Dermis microvascular lymphatic vessel endothelial cell (primary cell): ENCODE results near the gene ZFYVE28. TPM values are rescaled to one million over a fixed set of nuclear protein-coding genes. Genes with fewer than 3 reads are reported as not detected.

Source experiments
- DNase-seq, 2 donors: peaks; one replicate each; pipeline versions ENCODE4 v3.0.0 to v3.0.0-alpha.2; 2010; ENCODE audit warnings: low read depth in 2 of 2
- total RNA-seq: library from RNA; depleted of rRNA; stranded (reverse); fragments of >200 nt; gene quantifications from 2 replicates; pipeline ENCODE4 v1.2.1, GENCODE V29; 2014

ZFYVE28 gene
- total RNA-seq, 1 donor from 2014 or later: 1.8 TPM

- no peak for DNase-seq
Measured at GRCh38 chr4:2273221-2273620, 145.2 kb downstream of the ZFYVE28 start.

GRCh38 chr4:2272828-2273120 is 145.7 kb downstream of the ZFYVE28 start:
- DNase-seq: no peak

GRCh38 chr4:2272026-2272827 is 146.2 kb downstream of the ZFYVE28 start:
- no peak for DNase-seq

GRCh38 chr4:2271279-2272025 is 147.0 kb downstream of the ZFYVE28 start:
- DNase-seq: no peak

- DNase-seq: no peak
Measured at GRCh38 chr4:2270341-2271165, 147.9 kb downstream of the ZFYVE28 start.

GRCh38 chr4:2269618-2270163 is 148.8 kb downstream of the ZFYVE28 start:
- no peak for DNase-seq

- no peak for DNase-seq
Measured at GRCh38 chr4:2269206-2269531, 149.3 kb downstream of the ZFYVE28 start.

- no peak for DNase-seq
Measured at GRCh38 chr4:2268357-2269205, 149.9 kb downstream of the ZFYVE28 start.

- DNase-seq: no peak
Measured at GRCh38 chr4:2267841-2268240, 150.6 kb downstream of the ZFYVE28 start.

- no peak for DNase-seq
Measured at GRCh38 chr4:2267320-2267811, 151.1 kb downstream of the ZFYVE28 start.

- DNase-seq: no peak
Measured at GRCh38 chr4:2266821-2267220, 151.6 kb downstream of the ZFYVE28 start.

- no peak for DNase-seq
Measured at GRCh38 chr4:2266181-2266580, 152.3 kb downstream of the ZFYVE28 start.

- DNase-seq: no peak
Measured at GRCh38 chr4:2265113-2266110, 153.0 kb downstream of the ZFYVE28 start.

GRCh38 chr4:2264481-2265041 is 153.9 kb downstream of the ZFYVE28 start:
- DNase-seq: no peak

GRCh38 chr4:2263926-2264321 is 154.5 kb downstream of the ZFYVE28 start:
- DNase-seq: no peak

GRCh38 chr4:2262944-2263250 is 155.5 kb downstream of the ZFYVE28 start:
- no peak for DNase-seq

GRCh38 chr4:2262145-2262943 is 156.1 kb downstream of the ZFYVE28 start:
- peak; percentile 98 to 100 for DNase-seq

GRCh38 chr4:2261853-2262144 is 156.6 kb downstream of the ZFYVE28 start, which contains the start of gene MXD4:
TSS of gene MXD4 (minus strand) at chr4:2262109. CDS start at chr4:2261980, 129 bp downstream.
- DNase-seq: no peak
